Activated CD4-positive, alpha-beta T cell treated with anti-CD3 and anti-CD28 coated beads for 4 hours (primary cell): Measurements from ENCODE around the gene ANO4.
"Not testable (repeated sequence)": the region's sequence is repeated elsewhere in the genome, so short reads cannot be mapped to it uniquely, and the experiment has no call there.

ENCODE experiments used
- DNase-seq, 2 donors: peaks; one replicate each; pipeline ENCODE4 v3.0.0-alpha.2; 2020

Gene ANO4

GRCh38 chr12:101110866-101111265 lies 316.3 kb downstream of the ANO4 start:
- DNase-seq = no peak

GRCh38 chr12:101111441-101111840 lies 316.9 kb downstream of the ANO4 start:
- no peak for DNase-seq

GRCh38 chr12:101115326-101115725 lies 320.8 kb downstream of the ANO4 start:
- no peak for DNase-seq

GRCh38 chr12:101116911-101117310 lies 322.3 kb downstream of the ANO4 start:
- no peak for DNase-seq

- no peak for DNase-seq
Measured at GRCh38 chr12:101117842-101118241, 323.3 kb downstream of the ANO4 start.

GRCh38 chr12:101127521-101128219 lies 333.1 kb downstream of the ANO4 start:
- DNase-seq = no peak

- not testable (repeated sequence) for DNase-seq
Measured at GRCh38 chr12:101145777-101146431, 351.3 kb downstream of the ANO4 start.

- DNase-seq = no peak
Measured at GRCh38 chr12:101165319-101165718, 370.7 kb downstream of the ANO4 start.

- no peak for DNase-seq
Measured at GRCh38 chr12:101166866-101167265, 372.3 kb downstream of the ANO4 start.

GRCh38 chr12:101168001-101168400 lies 373.4 kb downstream of the ANO4 start:
- DNase-seq = no peak

GRCh38 chr12:101172316-101172715 lies 377.7 kb downstream of the ANO4 start:
- no peak for DNase-seq

- no peak for DNase-seq
Measured at GRCh38 chr12:101173197-101173749, 378.7 kb downstream of the ANO4 start.

- no peak for DNase-seq
Measured at GRCh38 chr12:101174541-101174940, 380.0 kb downstream of the ANO4 start.
